Skeletal muscle tissue (tissue), 4 donors: ENCODE data around the gene CDYL2. TPM values are rescaled to one million over a fixed set of nuclear protein-coding genes. Genes with fewer than 3 reads are reported as not detected.

ENCODE experiments used
- H3K27ac ChIP-seq: one replicate; pipeline ENCODE4 v1.7.0; 2013; ENCODE audit warnings: mild to moderate bottlenecking, low read depth, low read length, inconsistent platforms
- H3K27me3 ChIP-seq, 3 donors: one replicate each; pipeline ENCODE4 v1.7.0; 2013; ENCODE audit warnings: low read length in 3 of 3; ENCODE audit not compliant: control insufficient read depth in 3 of 3, insufficient read depth in 3 of 3
- H3K36me3 ChIP-seq, 3 donors: one replicate each; pipeline ENCODE4 v1.7.0; 2013; ENCODE audit warnings: low read length in 3 of 3; ENCODE audit not compliant: control insufficient read depth in 3 of 3, insufficient read depth in 3 of 3
- H3K4me1 ChIP-seq, 3 donors: one replicate each; pipeline ENCODE4 v1.7.0; 2013; ENCODE audit warnings: low read length in 3 of 3, mild to moderate bottlenecking in 3 of 3; ENCODE audit not compliant: control insufficient read depth in 3 of 3, insufficient read depth in 3 of 3
- H3K4me3 ChIP-seq, 3 donors: one replicate each; pipeline ENCODE4 v1.7.0; 2013; ENCODE audit warnings: low read length in 3 of 3
- H3K9ac ChIP-seq, 3 donors: one replicate each; pipeline ENCODE4 v1.7.0; 2013; ENCODE audit warnings: low read length in 3 of 3, mild to moderate bottlenecking in 3 of 3, moderate library complexity in 2 of 3, low read depth in 1 of 3
- H3K9me3 ChIP-seq, 3 donors: one replicate each; pipeline ENCODE4 v1.7.0; 2013; ENCODE audit warnings: low read length in 3 of 3; ENCODE audit not compliant: control insufficient read depth in 3 of 3
- total RNA-seq: library from RNA; depleted of rRNA; stranded (reverse); fragments of >200 nt; gene quantifications from one replicate; pipeline ENCODE4 v1.2.3, GENCODE V29; 2014
- donor health status: Osteomylitis.

The CDYL2 gene
- total RNA-seq, 1 donor from 2014 or later = 1.6 TPM

DNA sequence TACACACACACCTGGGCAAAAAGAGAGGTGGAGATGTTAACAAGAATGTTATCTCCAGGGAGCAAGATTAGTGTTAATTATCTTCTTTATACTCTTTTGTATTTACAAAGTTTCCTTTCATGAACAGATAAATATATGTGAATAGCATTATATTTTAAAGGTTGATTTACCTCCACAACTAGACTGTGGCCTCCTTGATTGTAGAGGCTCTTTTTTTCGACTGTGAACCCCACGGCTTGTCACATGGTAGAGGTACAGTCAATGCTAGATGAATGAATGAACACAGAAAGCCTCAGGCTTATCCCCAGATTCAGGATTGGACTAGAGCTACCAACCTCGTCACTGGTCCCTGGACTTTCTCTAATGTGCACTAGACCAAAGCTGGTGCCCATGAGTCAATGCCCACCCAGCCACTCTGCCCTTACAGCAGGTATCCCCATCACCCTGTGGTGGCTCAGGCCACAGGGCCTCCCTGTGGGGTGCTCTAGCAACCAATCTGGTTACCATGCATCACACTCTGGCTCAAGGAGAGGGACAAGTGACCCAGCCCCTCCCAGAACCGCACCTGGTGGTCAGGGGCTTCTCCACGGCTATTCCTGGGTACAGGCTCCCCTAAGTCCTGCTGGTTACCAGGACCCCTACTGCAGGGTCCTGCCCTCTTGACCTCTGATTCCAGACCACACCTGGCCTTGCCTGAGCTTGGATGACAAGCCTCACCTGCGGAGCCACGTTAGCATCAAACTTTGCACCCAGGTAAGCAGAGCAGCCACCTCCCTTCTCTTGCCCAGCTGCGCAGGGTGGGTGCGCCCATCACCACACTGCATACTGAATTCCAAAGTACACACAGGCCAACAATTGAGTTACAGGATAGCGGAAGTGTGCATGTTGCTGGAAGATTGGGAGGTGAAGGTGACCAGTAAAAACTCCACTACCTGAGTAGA, 101.0 kb downstream of the CDYL2 start:
- Histone ChIP-seq H3K9me3 (peaks cover 0 to 4% (median 0%) of the 10 kb centered on the region in 3 donors), H3K27ac (no peak overlapping the region), H3K27me3 (no peaks in the 10 kb centered on the region), H3K36me3 (no peaks in the 10 kb centered on the region), H3K4me1 (no peaks in the 10 kb centered on the region), H3K4me3 (no peak overlapping the region), H3K9ac (no peak overlapping the region)

- Histone ChIP-seq H3K4me1 (no peaks in the 10 kb centered on the region), H3K9ac (no peak overlapping the region), H3K9me3 (peaks cover 0 to 4% (median 0%) of the 10 kb centered on the region in 3 donors), H3K4me3 (no peak overlapping the region), H3K27ac (no peak overlapping the region), H3K36me3 (no peaks in the 10 kb centered on the region), H3K27me3 (no peaks in the 10 kb centered on the region)
These were observed 101.7 kb downstream of the CDYL2 start for GRCh38 chr16:80702696-80703095.

GRCh38 chr16:80700558-80700957, 103.8 kb downstream of the CDYL2 start:
- no peaks in the 10 kb centered on the region for H3K4me1 ChIP-seq
- H3K36me3 ChIP-seq = no peaks in the 10 kb centered on the region
- no peak overlapping the region for H3K9ac ChIP-seq
- H3K27me3 ChIP-seq = no peaks in the 10 kb centered on the region
- H3K9me3 ChIP-seq = peaks cover 0 to 4% (median 0%) of the 10 kb centered on the region in 3 donors
- no peak overlapping the region for H3K4me3 ChIP-seq
- H3K27ac ChIP-seq = no peak overlapping the region

DNA sequence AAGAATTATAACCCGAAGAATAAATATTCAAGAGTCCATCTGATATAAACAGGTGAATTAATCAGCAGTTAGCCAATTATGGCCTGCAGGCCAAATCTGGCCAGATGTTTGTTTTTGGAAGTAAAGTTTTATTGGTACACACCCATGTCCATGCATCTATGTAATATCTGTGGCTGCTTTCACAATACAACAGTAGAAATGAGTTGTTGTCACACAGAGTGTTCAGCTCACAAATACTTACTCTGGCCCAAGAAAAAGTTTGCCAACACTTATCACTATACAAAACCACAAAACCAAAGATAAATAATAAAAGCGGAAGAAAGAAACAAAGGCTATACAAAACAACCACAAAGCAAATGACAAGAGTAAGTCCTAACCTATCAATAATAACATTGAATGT, 109.4 kb downstream of the CDYL2 start:
- no peak overlapping the region for H3K9ac ChIP-seq
- H3K27me3 ChIP-seq = no peaks in the 10 kb centered on the region
- no peaks in the 10 kb centered on the region for H3K4me1 ChIP-seq
- H3K27ac ChIP-seq = no peak overlapping the region
- H3K9me3 ChIP-seq = no peaks in the 10 kb centered on the region
- H3K36me3 ChIP-seq = no peaks in the 10 kb centered on the region
- H3K4me3 ChIP-seq = no peak overlapping the region

DNA sequence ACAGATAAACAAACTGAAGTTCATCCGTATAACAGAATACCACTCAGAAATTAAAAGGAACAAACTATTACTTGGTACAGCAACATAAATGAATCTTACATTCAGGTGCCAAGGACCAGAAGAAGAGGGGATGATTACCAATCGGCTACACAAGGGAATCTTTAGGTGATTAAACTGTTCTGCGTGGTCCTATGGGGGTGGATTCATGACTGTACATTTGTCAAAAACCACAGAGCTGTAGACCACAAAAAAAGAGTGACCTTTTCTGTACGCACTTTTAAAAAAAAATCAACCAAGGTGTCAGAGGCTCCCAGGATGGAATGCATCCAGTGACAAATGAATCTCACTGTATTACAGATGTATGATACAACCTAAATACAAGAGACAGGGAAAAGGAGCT, 110.8 kb downstream of the CDYL2 start:
- Histone ChIP-seq H3K9me3 (no peaks in the 10 kb centered on the region), H3K4me1 (no peaks in the 10 kb centered on the region), H3K4me3 (no peak overlapping the region), H3K9ac (no peak overlapping the region), H3K27ac (no peak overlapping the region), H3K36me3 (no peaks in the 10 kb centered on the region), H3K27me3 (no peaks in the 10 kb centered on the region)

DNA sequence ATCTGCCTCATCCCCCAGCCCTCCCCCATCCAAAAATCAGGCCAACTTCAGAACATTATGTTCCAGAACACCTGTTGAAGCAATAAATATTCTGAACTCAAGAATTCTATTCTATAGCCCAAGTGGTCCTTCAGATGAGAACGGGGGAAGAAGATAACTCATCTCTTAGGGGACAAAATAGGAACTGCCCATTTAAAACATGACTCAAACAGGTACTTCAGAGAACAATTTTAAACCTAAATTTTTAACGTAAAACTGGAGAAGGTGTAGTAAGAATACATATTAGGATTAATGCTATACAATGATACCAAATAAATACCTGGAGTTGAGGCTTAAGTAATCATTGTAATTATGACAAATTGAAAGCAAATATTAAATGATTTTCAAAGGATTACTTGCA, 112.1 kb downstream of the CDYL2 start:
- Histone ChIP-seq H3K9me3 (no peaks in the 10 kb centered on the region), H3K27me3 (no peaks in the 10 kb centered on the region), H3K4me3 (no peak overlapping the region), H3K36me3 (no peaks in the 10 kb centered on the region), H3K9ac (no peak overlapping the region), H3K4me1 (no peaks in the 10 kb centered on the region), H3K27ac (no peak overlapping the region)

DNA sequence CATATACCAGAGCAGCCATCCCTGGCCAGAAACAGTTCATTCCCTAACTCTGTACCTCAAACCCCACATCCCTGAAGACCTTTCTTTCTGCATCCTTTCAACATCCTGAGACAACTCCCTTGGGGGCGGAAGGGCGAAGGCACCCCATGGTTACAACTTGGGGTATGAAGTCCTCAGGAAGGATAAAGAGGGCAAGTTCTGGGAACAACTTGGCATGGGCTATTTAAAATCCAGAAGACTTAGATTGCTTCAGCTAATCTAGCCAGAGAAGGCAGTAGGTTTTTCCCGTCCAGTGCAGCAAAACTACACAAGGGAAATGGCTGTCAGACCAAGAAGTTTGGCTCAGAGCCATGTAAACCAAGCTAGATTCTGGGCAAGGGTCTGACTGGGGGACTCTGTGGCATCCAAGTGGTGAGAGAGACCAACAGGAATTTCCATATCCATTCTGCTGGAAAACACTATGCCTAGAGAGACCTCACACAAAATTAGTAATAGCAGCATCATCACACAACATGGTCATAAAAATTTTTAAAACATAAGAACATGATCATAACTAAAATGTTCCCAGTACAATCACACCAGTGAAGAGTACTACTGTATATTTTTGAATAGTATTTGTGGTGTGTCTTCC, 113.2 kb downstream of the CDYL2 start:
- H3K27ac ChIP-seq = no peak overlapping the region
- no peaks in the 10 kb centered on the region for H3K27me3 ChIP-seq
- H3K4me3 ChIP-seq = no peak overlapping the region
- no peaks in the 10 kb centered on the region for H3K36me3 ChIP-seq
- no peaks in the 10 kb centered on the region for H3K4me1 ChIP-seq
- no peaks in the 10 kb centered on the region for H3K9me3 ChIP-seq
- H3K9ac ChIP-seq = no peak overlapping the region

DNA sequence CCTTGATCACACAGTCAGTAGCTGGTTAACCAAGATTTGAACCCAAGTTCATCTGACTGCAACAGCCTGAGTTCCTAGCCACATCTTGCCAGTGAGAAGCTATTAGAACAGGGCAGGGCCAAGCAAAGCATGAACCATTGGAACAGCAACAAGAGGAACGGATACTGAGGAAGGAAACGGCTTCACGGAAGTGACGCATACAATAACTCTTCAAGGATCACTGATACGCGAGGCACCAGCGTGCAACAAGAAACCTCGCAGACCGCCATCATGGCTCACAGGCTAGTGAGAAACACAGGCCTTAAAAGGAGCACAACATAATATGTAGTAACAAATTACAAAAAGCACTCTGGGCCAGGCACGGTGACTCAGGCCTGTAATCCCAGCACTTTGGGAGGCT, 114.9 kb downstream of the CDYL2 start:
- no peak overlapping the region for H3K9ac ChIP-seq
- H3K27ac ChIP-seq = no peak overlapping the region
- no peaks in the 10 kb centered on the region for H3K27me3 ChIP-seq
- H3K4me3 ChIP-seq = no peak overlapping the region
- H3K36me3 ChIP-seq = no peaks in the 10 kb centered on the region
- no peaks in the 10 kb centered on the region for H3K9me3 ChIP-seq
- H3K4me1 ChIP-seq = no peaks in the 10 kb centered on the region

DNA sequence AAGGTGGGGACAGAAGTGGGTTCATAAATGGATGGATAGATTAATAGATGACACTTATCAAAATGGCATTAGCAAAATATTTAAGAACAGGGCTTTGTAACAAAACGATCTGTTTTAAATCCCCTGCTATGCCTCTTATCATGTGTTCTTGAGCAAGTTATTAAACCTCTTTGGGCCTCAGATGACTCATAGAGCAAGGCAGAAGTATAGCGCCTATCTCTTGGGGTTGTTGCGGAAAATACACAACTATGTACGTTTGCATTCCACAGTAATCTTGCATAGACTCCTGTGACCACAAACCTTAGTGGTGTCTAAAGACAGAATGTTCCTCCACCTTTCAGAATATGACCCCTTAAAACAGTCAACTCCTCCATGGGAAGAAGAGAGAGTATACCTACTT, 116.8 kb downstream of the CDYL2 start:
- H3K4me1 ChIP-seq = no peaks in the 10 kb centered on the region
- no peak overlapping the region for H3K27ac ChIP-seq
- no peaks in the 10 kb centered on the region for H3K27me3 ChIP-seq
- no peak overlapping the region for H3K4me3 ChIP-seq
- no peak overlapping the region for H3K9ac ChIP-seq
- H3K36me3 ChIP-seq = no peaks in the 10 kb centered on the region
- no peaks in the 10 kb centered on the region for H3K9me3 ChIP-seq

- H3K9me3 ChIP-seq = no peaks in the 10 kb centered on the region
- no peaks in the 10 kb centered on the region for H3K27me3 ChIP-seq
- no peak overlapping the region for H3K27ac ChIP-seq
- H3K4me1 ChIP-seq = no peaks in the 10 kb centered on the region
- no peaks in the 10 kb centered on the region for H3K36me3 ChIP-seq
- H3K4me3 ChIP-seq = no peak overlapping the region
- H3K9ac ChIP-seq = no peak overlapping the region
These were observed 119.5 kb downstream of the CDYL2 start for GRCh38 chr16:80684906-80685305.
